Neural cell (in vitro differentiated cells): ENCODE results near the gene WDR20. TPM values are rescaled to one million over a fixed set of nuclear protein-coding genes. Genes with fewer than 3 reads are reported as not detected.

Source experiments
- H2AFZ ChIP-seq: fragments of 200-600, 300-800 bp; sonication (generic), shearing (Covaris generic); 2 replicates; pipeline ENCODE4 v1.6.0; 2014; ENCODE audit warnings: low read depth, mild to moderate bottlenecking, antibody characterized with exemption, low read length, moderate library complexity
- H3F3A ChIP-seq: fragments of 200-600 bp; shearing (Covaris generic); 2 replicates; pipeline ENCODE4 v1.6.1; 2016; ENCODE audit warnings: mild to moderate bottlenecking, moderate library complexity, mixed read lengths, antibody characterized with exemption, low read length; ENCODE audit not compliant: insufficient read depth, poor library complexity, severe bottlenecking
- H3K27ac ChIP-seq: fragments of 200-600, 300-800 bp; sonication (generic), shearing (Covaris generic); 2 replicates; pipeline ENCODE4 v1.5.1; 2014; ENCODE audit warnings: mild to moderate bottlenecking, low read length, moderate library complexity
- H3K27me3 ChIP-seq: fragments of 300-800, 200-600 bp; sonication (generic), shearing (Covaris generic); 2 replicates; pipeline ENCODE4 v1.6.0; 2014; ENCODE audit warnings: mild to moderate bottlenecking, low read depth, low read length, moderate library complexity; ENCODE audit not compliant: insufficient read depth
- H3K36me3 ChIP-seq: fragments of 300-800, 200-600 bp; sonication (generic), shearing (Covaris generic); 2 replicates; pipeline ENCODE4 v1.5.1; 2014; ENCODE audit warnings: mild to moderate bottlenecking, antibody characterized with exemption, low read length, moderate library complexity; ENCODE audit not compliant: insufficient read depth
- H3K4me2 ChIP-seq: fragments of 300-800, 200-600 bp; sonication (generic), shearing (Covaris generic); 2 replicates; pipeline ENCODE4 v1.6.0; 2014; ENCODE audit warnings: mild to moderate bottlenecking, low read length
- H3K4me3 ChIP-seq: fragments of 300-800, 200-600 bp; sonication (generic), shearing (Covaris generic); 2 replicates; pipeline ENCODE4 v1.5.1; 2014; ENCODE audit warnings: mild to moderate bottlenecking, low read length, moderate library complexity
- H3K79me2 ChIP-seq: fragments of 200-600 bp; shearing (Covaris generic); replicated peaks from 2 replicates; pipeline ENCODE4 v1.6.0; 2014; ENCODE audit warnings: mild to moderate bottlenecking, low read length, moderate library complexity; ENCODE audit not compliant: insufficient read depth
- H3K9ac ChIP-seq: fragments of 300-800, 200-600 bp; sonication (generic), shearing (Covaris generic); 2 replicates; pipeline ENCODE4 v1.6.1; 2016; ENCODE audit warnings: mild to moderate bottlenecking, low read length, mixed read lengths
- H3K9me2 ChIP-seq: fragments of 200-600 bp; shearing (Covaris generic); 2 replicates; pipeline ENCODE4 v1.6.1; 2016; ENCODE audit warnings: mild to moderate bottlenecking, low read length, mixed read lengths; ENCODE audit not compliant: insufficient read depth
- H3K9me3 ChIP-seq: fragments of 200-600, 300-800 bp; sonication (generic), shearing (Covaris generic); 2 replicates; pipeline ENCODE4 v1.6.1; 2016; ENCODE audit warnings: mild to moderate bottlenecking, mixed run types, low read length, moderate library complexity, mixed read lengths
- H4K20me1 ChIP-seq: fragments of 200-600 bp; shearing (Covaris generic); 2 replicates; pipeline ENCODE4 v1.6.1; 2016; ENCODE audit warnings: mild to moderate bottlenecking, mixed run types; ENCODE audit not compliant: insufficient read depth
- EP300 ChIP-seq: fragments of 450-650 bp; conservative IDR thresholded peaks from 2 replicates; pipeline ENCODE4 v1.6.1; 2014; ENCODE audit warnings: antibody characterized with exemption, mild to moderate bottlenecking, moderate library complexity; ENCODE audit not compliant: poor library complexity, severe bottlenecking
- EZH2 ChIP-seq: fragments of 200-600, 300-800 bp; shearing (Covaris generic), sonication (generic); IDR thresholded peaks from 2 replicates; pipeline ENCODE4 v1.6.1; 2014; ENCODE audit warnings: antibody characterized with exemption, low read length, borderline replicate concordance, mild to moderate bottlenecking; ENCODE audit not compliant: insufficient read depth, poor library complexity, severe bottlenecking
- MXI1 ChIP-seq: fragments of 450-650 bp; conservative IDR thresholded peaks from 2 replicates; pipeline ENCODE4 v1.6.1; 2014; ENCODE audit warnings: antibody characterized with exemption, mild to moderate bottlenecking; ENCODE audit not compliant: poor library complexity, severe bottlenecking
- POLR2AphosphoS5 ChIP-seq: IDR thresholded peaks from 2 replicates; pipeline ENCODE4 v1.6.1; 2012
- RAD21 ChIP-seq: fragments of 450-650 bp; conservative IDR thresholded peaks from 2 replicates; pipeline ENCODE4 v1.6.1; 2014; ENCODE audit warnings: antibody characterized with exemption, mild to moderate bottlenecking, moderate library complexity
- SMC3 ChIP-seq: fragments of 450-650 bp; conservative IDR thresholded peaks from 2 replicates; pipeline ENCODE4 v1.6.1; 2014; ENCODE audit warnings: antibody characterized with exemption, mild to moderate bottlenecking, moderate library complexity; ENCODE audit not compliant: poor library complexity
- TAF1 ChIP-seq: IDR thresholded peaks from 2 replicates; pipeline ENCODE4 v1.6.1; 2012; ENCODE audit warnings: low read depth
- polyA plus RNA-seq: library from polyadenylated mRNA; depleted of rRNA; stranded (reverse); fragments of >200 nt; gene quantifications from 2 replicates; pipeline ENCODE4 v1.2.3, GENCODE V29; 2014
- TF ChIP-seq, protein P1 (sequence below): IDR thresholded peaks from 2 replicates; pipeline ENCODE4 v1.6.1; 2012; ENCODE audit warnings: borderline replicate concordance
- TF ChIP-seq, protein P2 (sequence below): fragments of 450-650 bp; IDR thresholded peaks from 2 replicates; pipeline ENCODE4 v1.5.1; 2014; ENCODE audit warnings: antibody characterized with exemption, mild to moderate bottlenecking, moderate library complexity; ENCODE audit not compliant: poor library complexity, severe bottlenecking

The WDR20 gene
- polyA plus RNA-seq, 1 donor from 2014 or later: 28.6 TPM

DNA sequence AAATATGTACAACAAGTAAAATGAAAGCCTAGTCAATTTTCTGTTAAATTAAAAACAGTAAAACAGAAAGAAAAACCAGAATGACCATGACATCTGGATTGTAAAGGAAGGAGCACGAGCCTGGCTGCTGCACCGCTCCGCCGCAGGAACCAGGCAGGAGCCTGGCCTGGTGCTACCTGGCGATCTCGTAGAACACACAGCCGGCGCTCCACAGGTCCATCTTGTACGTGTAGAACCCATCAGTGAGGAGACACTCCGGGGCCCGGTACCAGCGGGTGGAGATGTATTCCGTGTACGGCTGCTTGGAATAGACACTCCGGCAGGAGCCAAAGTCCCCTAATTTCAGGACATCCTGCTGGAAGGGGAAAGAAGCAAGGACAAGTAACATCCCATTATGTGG lies 110.9 kb downstream of the WDR20 start:
- H3K4me3 ChIP-seq: no peak overlapping the region
- H3K36me3 ChIP-seq: no peaks in the 10 kb centered on the region
- H3K9me2 ChIP-seq: no peaks in the 10 kb centered on the region
- no peak overlapping the region for H3K4me2 ChIP-seq
- H4K20me1 ChIP-seq: no peaks in the 10 kb centered on the region
- no peak overlapping the region for H3K27ac ChIP-seq
- H3F3A ChIP-seq: no peaks in the 10 kb centered on the region
- H3K27me3 ChIP-seq: no peaks in the 10 kb centered on the region
- TF ChIP-seq RAD21: no peak
- no peak for TF ChIP-seq EP300
- no peak for TF ChIP-seq TAF1
- TF ChIP-seq POLR2AphosphoS5: no peak
- TF ChIP-seq SMC3: no peak
- TF ChIP-seq MXI1: no peak
- TF ChIP-seq, protein P1, sequence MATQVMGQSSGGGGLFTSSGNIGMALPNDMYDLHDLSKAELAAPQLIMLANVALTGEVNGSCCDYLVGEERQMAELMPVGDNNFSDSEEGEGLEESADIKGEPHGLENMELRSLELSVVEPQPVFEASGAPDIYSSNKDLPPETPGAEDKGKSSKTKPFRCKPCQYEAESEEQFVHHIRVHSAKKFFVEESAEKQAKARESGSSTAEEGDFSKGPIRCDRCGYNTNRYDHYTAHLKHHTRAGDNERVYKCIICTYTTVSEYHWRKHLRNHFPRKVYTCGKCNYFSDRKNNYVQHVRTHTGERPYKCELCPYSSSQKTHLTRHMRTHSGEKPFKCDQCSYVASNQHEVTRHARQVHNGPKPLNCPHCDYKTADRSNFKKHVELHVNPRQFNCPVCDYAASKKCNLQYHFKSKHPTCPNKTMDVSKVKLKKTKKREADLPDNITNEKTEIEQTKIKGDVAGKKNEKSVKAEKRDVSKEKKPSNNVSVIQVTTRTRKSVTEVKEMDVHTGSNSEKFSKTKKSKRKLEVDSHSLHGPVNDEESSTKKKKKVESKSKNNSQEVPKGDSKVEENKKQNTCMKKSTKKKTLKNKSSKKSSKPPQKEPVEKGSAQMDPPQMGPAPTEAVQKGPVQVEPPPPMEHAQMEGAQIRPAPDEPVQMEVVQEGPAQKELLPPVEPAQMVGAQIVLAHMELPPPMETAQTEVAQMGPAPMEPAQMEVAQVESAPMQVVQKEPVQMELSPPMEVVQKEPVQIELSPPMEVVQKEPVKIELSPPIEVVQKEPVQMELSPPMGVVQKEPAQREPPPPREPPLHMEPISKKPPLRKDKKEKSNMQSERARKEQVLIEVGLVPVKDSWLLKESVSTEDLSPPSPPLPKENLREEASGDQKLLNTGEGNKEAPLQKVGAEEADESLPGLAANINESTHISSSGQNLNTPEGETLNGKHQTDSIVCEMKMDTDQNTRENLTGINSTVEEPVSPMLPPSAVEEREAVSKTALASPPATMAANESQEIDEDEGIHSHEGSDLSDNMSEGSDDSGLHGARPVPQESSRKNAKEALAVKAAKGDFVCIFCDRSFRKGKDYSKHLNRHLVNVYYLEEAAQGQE: no peak
- TF ChIP-seq EZH2: no peak
- TF ChIP-seq, protein P2, sequence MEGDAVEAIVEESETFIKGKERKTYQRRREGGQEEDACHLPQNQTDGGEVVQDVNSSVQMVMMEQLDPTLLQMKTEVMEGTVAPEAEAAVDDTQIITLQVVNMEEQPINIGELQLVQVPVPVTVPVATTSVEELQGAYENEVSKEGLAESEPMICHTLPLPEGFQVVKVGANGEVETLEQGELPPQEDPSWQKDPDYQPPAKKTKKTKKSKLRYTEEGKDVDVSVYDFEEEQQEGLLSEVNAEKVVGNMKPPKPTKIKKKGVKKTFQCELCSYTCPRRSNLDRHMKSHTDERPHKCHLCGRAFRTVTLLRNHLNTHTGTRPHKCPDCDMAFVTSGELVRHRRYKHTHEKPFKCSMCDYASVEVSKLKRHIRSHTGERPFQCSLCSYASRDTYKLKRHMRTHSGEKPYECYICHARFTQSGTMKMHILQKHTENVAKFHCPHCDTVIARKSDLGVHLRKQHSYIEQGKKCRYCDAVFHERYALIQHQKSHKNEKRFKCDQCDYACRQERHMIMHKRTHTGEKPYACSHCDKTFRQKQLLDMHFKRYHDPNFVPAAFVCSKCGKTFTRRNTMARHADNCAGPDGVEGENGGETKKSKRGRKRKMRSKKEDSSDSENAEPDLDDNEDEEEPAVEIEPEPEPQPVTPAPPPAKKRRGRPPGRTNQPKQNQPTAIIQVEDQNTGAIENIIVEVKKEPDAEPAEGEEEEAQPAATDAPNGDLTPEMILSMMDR: no peak
- H3K9me3 ChIP-seq: no peaks in the 10 kb centered on the region
- H3K79me2 ChIP-seq: no peaks in the 10 kb centered on the region
- no peak overlapping the region for H2AFZ ChIP-seq
- H3K9ac ChIP-seq: no peak overlapping the region

DNA sequence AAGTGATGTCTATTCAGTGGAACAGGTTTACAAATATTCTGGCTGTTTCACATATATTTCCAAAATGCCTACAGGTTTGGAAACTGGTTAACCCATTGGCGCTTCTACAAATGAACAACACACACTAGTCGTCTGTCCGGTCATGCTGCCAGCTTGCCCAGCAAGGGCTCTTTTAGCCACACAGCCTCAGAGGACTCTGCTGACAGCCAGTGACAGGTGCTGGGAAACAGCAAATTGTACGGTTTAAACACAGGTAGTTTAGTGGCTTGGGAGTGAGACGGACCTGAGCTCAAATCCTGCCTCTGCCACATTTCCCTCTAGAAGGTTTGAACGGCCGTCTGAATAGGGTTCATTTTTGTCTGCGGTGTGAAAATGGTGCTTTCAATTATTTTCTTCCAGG lies 111.5 kb downstream of the WDR20 start:
- no peaks in the 10 kb centered on the region for H3K9me2 ChIP-seq
- H2AFZ ChIP-seq: no peak overlapping the region
- no peaks in the 10 kb centered on the region for H3K27me3 ChIP-seq
- H3F3A ChIP-seq: no peaks in the 10 kb centered on the region
- no peaks in the 10 kb centered on the region for H3K9me3 ChIP-seq
- no peak overlapping the region for H3K9ac ChIP-seq
- TF ChIP-seq, protein P1: no peak
- TF ChIP-seq POLR2AphosphoS5 (no peak), TAF1 (no peak), MXI1 (no peak), EP300 (no peak), RAD21 (no peak), SMC3 (no peak), EZH2 (no peak)
- TF ChIP-seq, protein P2: no peak
- H3K79me2 ChIP-seq: no peaks in the 10 kb centered on the region
- no peaks in the 10 kb centered on the region for H4K20me1 ChIP-seq
- H3K36me3 ChIP-seq: no peaks in the 10 kb centered on the region
- no peak overlapping the region for H3K27ac ChIP-seq
- H3K4me2 ChIP-seq: no peak overlapping the region
- H3K4me3 ChIP-seq: no peak overlapping the region
